ENCODE data around the gene ZFP64. TPM values are rescaled to one million over a fixed set of nuclear protein-coding genes. Genes with fewer than 3 reads are reported as not detected.
"Not testable (repeated sequence)": the region's sequence is repeated elsewhere in the genome, so short reads cannot be mapped to it uniquely, and the experiment has no call there.

ZFP64 gene
- total RNA-seq, 1 donor from 2014 or later: 39.1 TPM

DNA sequence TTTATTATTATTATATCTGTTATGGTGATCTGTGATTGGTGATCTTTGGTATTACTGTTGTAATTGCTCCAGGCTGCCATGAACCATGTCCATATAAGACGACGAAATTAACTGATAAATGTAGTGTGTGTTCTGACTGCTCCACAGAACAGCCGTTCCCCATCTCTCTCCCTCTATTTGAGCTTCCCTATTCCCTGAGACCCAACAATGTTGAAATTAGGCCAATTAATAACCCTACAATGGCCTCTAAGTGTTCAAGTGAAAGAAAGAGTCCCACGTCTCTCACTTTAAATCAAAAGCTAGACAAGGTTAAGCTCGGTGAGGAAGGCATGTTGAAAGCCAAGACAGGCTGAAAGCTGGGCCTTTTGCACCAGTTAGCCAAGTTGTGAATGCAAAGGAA, 51.6 kb downstream of the ZFP64 start:
- Mint-ChIP-seq H3K4me1 (ENCODE audit: low read depth, unreplicated experiment) (no peaks in the 10 kb centered on the region), H3K4me3 (ENCODE audit: unreplicated experiment) (no peak overlapping the region), H3K9me3 (ENCODE audit: unreplicated experiment) (peaks cover 2% of the 10 kb centered on the region), H3K27me3 (ENCODE audit: unreplicated experiment) (no peaks in the 10 kb centered on the region), H3K27ac (ENCODE audit: unreplicated experiment) (no peak overlapping the region), H3K36me3 (ENCODE audit: unreplicated experiment) (peaks cover 27% of the 10 kb centered on the region)
- TF ChIP-seq, protein P1, sequence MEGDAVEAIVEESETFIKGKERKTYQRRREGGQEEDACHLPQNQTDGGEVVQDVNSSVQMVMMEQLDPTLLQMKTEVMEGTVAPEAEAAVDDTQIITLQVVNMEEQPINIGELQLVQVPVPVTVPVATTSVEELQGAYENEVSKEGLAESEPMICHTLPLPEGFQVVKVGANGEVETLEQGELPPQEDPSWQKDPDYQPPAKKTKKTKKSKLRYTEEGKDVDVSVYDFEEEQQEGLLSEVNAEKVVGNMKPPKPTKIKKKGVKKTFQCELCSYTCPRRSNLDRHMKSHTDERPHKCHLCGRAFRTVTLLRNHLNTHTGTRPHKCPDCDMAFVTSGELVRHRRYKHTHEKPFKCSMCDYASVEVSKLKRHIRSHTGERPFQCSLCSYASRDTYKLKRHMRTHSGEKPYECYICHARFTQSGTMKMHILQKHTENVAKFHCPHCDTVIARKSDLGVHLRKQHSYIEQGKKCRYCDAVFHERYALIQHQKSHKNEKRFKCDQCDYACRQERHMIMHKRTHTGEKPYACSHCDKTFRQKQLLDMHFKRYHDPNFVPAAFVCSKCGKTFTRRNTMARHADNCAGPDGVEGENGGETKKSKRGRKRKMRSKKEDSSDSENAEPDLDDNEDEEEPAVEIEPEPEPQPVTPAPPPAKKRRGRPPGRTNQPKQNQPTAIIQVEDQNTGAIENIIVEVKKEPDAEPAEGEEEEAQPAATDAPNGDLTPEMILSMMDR (IDR thresholded peaks at IDR 0.05; ENCODE audit: partially characterized antibody, unreplicated experiment): no peak
- DNase-seq: no peak

DNA sequence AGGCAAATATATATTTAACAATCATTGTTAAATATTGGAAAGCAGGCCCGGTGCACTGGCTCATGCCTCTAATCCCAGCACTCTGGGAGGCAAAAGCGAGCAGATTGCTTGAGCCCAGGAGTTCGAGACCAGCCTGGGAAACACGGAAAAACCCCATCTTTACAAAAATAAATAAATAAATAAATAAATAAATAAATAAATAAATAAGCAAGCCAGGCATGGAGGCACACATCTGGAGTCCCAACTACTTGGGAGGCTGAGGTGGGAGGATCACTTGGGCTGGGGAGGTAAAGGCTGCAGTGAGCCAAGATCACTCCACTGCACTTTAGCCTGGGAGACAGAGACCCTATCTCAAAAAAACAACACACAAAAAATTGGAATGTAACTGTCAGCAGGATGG, 53.7 kb downstream of the ZFP64 start:
- Mint-ChIP-seq H3K4me3 (ENCODE audit: unreplicated experiment) (no peak overlapping the region), H3K9me3 (ENCODE audit: unreplicated experiment) (peaks cover 2% of the 10 kb centered on the region), H3K27me3 (ENCODE audit: unreplicated experiment) (no peaks in the 10 kb centered on the region), H3K36me3 (ENCODE audit: unreplicated experiment) (peaks cover 27% of the 10 kb centered on the region), H3K4me1 (ENCODE audit: low read depth, unreplicated experiment) (no peaks in the 10 kb centered on the region), H3K27ac (ENCODE audit: unreplicated experiment) (no peak overlapping the region)
- TF ChIP-seq, protein P1 (IDR thresholded peaks at IDR 0.05; ENCODE audit: partially characterized antibody, unreplicated experiment): no peak
- no peak for DNase-seq

DNA sequence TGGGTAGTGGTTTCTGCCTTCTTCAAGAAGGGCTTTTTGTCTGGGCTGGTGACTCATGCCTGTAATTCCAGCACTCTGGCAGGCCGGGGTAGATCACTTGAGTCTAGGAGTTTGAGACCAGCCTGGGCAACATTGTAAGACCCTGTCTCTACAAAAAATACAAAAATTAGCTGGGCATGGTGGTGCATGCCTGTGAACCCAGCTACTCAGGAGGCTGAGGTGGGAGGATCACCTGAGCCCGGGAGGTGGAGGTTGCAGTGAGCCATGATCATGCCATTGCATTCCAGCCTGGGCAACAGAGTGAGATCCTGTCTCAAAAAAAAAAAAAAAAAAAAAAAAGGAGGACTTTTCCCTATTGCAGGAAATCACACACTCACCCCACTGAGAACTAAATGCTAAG, 57.9 kb downstream of the ZFP64 start:
- H3K4me3 Mint-ChIP-seq (ENCODE audit: unreplicated experiment); DNase-seq; H3K36me3 Mint-ChIP-seq (ENCODE audit: unreplicated experiment); H3K4me1 Mint-ChIP-seq (ENCODE audit: low read depth, unreplicated experiment); H3K27me3 Mint-ChIP-seq (ENCODE audit: unreplicated experiment); H3K9me3 Mint-ChIP-seq (ENCODE audit: unreplicated experiment); H3K27ac Mint-ChIP-seq (ENCODE audit: unreplicated experiment): not testable (repeated sequence)

DNA sequence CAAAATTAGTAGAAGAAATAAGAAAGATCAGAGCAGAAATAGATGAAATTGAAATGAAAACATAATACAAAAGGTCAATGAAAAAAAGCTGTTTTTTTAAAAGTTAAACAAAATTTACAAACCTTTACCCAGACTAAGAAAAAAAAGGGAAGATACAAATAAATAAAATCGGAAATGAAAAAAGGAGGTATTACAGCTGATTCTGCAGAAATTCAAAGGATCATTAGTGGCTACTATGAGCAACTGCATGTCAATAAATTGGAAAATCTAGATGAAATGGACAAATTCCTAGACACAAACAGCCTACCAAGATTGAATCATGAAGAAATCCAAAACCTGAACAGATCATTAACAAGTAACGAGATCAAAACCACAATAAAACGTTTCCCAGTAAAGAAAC, 59.2 kb downstream of the ZFP64 start:
- no peak overlapping the region for H3K27ac Mint-ChIP-seq (ENCODE audit: unreplicated experiment)
- no peak for DNase-seq
- H3K36me3 Mint-ChIP-seq (ENCODE audit: unreplicated experiment): peaks cover 3% of the 10 kb centered on the region
- TF ChIP-seq, protein P1 (IDR thresholded peaks at IDR 0.05; ENCODE audit: partially characterized antibody, unreplicated experiment): no peak
- peaks cover 3% of the 10 kb centered on the region for H3K4me1 Mint-ChIP-seq (ENCODE audit: low read depth, unreplicated experiment)
- H3K27me3 Mint-ChIP-seq (ENCODE audit: unreplicated experiment): peaks cover 3% of the 10 kb centered on the region
- H3K4me3 Mint-ChIP-seq (ENCODE audit: unreplicated experiment): no peak overlapping the region
- no peaks in the 10 kb centered on the region for H3K9me3 Mint-ChIP-seq (ENCODE audit: unreplicated experiment)

DNA sequence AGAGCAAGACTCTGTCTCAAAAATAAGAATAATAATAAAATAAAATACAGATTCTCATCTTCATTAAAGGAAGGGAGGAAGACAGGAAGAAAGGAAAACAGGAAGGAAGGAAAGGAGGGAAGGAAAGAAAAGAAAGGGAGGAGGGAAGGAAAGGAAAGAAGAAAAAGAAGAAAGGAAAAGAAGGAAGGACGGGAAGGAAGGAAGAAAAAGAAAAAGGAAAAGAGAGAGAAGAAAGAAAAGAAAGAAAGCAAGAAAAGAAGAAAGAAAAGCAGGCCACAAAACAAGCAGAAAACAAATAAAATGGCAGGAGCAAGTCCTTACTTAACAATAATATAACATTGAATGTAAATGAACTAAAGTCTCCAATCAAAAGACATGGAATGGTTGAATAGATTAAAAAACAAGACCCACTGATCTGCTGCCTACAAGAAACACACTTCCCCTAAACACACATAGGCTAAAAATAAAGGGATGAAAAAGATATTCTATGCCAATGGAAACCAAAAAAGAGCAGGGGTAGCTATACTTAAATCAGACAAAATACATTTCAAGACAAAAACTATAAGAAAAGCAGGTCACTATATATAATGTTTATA, 60.4 kb downstream of the ZFP64 start:
- no peak for DNase-seq

More for the DNA sequence above, 60.4 kb downstream of the ZFP64 start:
- no peaks in the 10 kb centered on the region for H3K36me3 Mint-ChIP-seq (ENCODE audit: unreplicated experiment)
- no peak overlapping the region for H3K27ac Mint-ChIP-seq (ENCODE audit: unreplicated experiment)
- H3K4me3 Mint-ChIP-seq (ENCODE audit: unreplicated experiment): no peak overlapping the region
- peaks cover 3% of the 10 kb centered on the region for H3K4me1 Mint-ChIP-seq (ENCODE audit: low read depth, unreplicated experiment)
- TF ChIP-seq, protein P1 (IDR thresholded peaks at IDR 0.05; ENCODE audit: partially characterized antibody, unreplicated experiment): no peak
- no peaks in the 10 kb centered on the region for H3K9me3 Mint-ChIP-seq (ENCODE audit: unreplicated experiment)
- H3K27me3 Mint-ChIP-seq (ENCODE audit: unreplicated experiment): peaks cover 3% of the 10 kb centered on the region

Data from glutamatergic neuron (in vitro differentiated cells).